OCI-LY1 (cell line): ENCODE results near the gene AK3.
"Not testable (repeated sequence)": the region's sequence is repeated elsewhere in the genome, so short reads cannot be mapped to it uniquely, and the experiment has no call there.

Experiments
- H2AFZ ChIP-seq: fragments of 200-600 bp; sonication (generic), shearing (Covaris generic); 2 replicates; pipeline ENCODE4 v1.6.0; 2014; ENCODE audit warnings: antibody characterized with exemption, mild to moderate bottlenecking, low read length
- H3F3A ChIP-seq: fragments of 200-600 bp; sonication (generic), shearing (Covaris generic); 2 replicates; pipeline ENCODE4 v1.6.0; 2014; ENCODE audit warnings: mild to moderate bottlenecking, antibody characterized with exemption, low read length, moderate library complexity; ENCODE audit not compliant: insufficient read depth
- H3K27ac ChIP-seq: fragments of 200-600 bp; sonication (generic); 2 replicates; pipeline ENCODE4 v1.5.1; 2014; ENCODE audit warnings: low read length, mixed run types, mild to moderate bottlenecking, low read depth; ENCODE audit not compliant: poor library complexity, severe bottlenecking
- H3K27me3 ChIP-seq: fragments of 200-600 bp; sonication (generic); 2 replicates; pipeline ENCODE4 v1.6.0; 2014; ENCODE audit warnings: antibody characterized with exemption, mild to moderate bottlenecking, low read length, moderate library complexity; ENCODE audit not compliant: insufficient read depth
- H3K36me3 ChIP-seq: fragments of 200-600 bp; sonication (generic); 2 replicates; pipeline ENCODE4 v1.6.1; 2014; ENCODE audit warnings: mild to moderate bottlenecking, antibody characterized with exemption, low read length, moderate library complexity, mixed read lengths; ENCODE audit not compliant: insufficient read depth
- H3K4me1 ChIP-seq: fragments of 200-600 bp; sonication (generic); 2 replicates; pipeline ENCODE4 v1.5.1; 2014; ENCODE audit warnings: mild to moderate bottlenecking, low read length, moderate library complexity; ENCODE audit not compliant: insufficient read depth, severe bottlenecking
- H3K4me2 ChIP-seq: fragments of 200-600 bp; sonication (generic), shearing (Covaris generic); 2 replicates; pipeline ENCODE4 v1.6.1; 2014; ENCODE audit warnings: low read length
- H3K4me3 ChIP-seq: fragments of 200-600 bp; sonication (generic); 2 replicates; pipeline ENCODE4 v1.5.1; 2014; ENCODE audit warnings: low read length, low read depth, mild to moderate bottlenecking, mixed read lengths; ENCODE audit not compliant: poor library complexity, severe bottlenecking
- H3K79me2 ChIP-seq: fragments of 200-600 bp; shearing (Covaris generic); 2 replicates; pipeline ENCODE4 v1.6.1; 2016; ENCODE audit warnings: mixed run types, low read length, mixed read lengths; ENCODE audit not compliant: insufficient read depth
- H3K9ac ChIP-seq: fragments of 200-600 bp; sonication (generic), shearing (Covaris generic); 2 replicates; pipeline ENCODE4 v1.6.1; 2014; ENCODE audit warnings: mild to moderate bottlenecking, low read length, mixed read lengths
- H3K9me2 ChIP-seq: fragments of 200-600 bp; sonication (generic), shearing (Covaris generic); 2 replicates; pipeline ENCODE4 v1.6.1; 2014; ENCODE audit warnings: low read depth, mild to moderate bottlenecking, low read length, mixed read lengths
- H3K9me3 ChIP-seq: fragments of 200-600 bp; shearing (Covaris generic); 2 replicates; pipeline ENCODE4 v1.6.1; 2014; ENCODE audit warnings: low read length, mixed read lengths
- H4K20me1 ChIP-seq: fragments of 200-600 bp; sonication (generic), shearing (Covaris generic); 2 replicates; pipeline ENCODE4 v1.6.0; 2016; ENCODE audit warnings: mild to moderate bottlenecking, low read length; ENCODE audit not compliant: insufficient read depth
- CTCF ChIP-seq: fragments of 200-600 bp; sonication (generic), shearing (Covaris generic); IDR thresholded peaks from 2 replicates; pipeline ENCODE4 v1.5.1; 2017; ENCODE audit warnings: mild to moderate bottlenecking, antibody characterized with exemption, low read length, moderate library complexity, mixed read lengths
- EZH2 ChIP-seq: fragments of 200-600 bp; sonication (generic), shearing (Covaris generic); IDR thresholded peaks from 2 replicates; pipeline ENCODE4 v1.8.0; 2017; ENCODE audit warnings: borderline replicate concordance, mixed run types, mild to moderate bottlenecking, antibody characterized with exemption, low read length, moderate library complexity, mixed read lengths

Gene AK3

GRCh38 chr9:4780651-4781050 is 39.6 kb upstream of the AK3 start:
- Histone ChIP-seq H3K4me3 (no peak overlapping the region), H3K9me3 (no peaks in the 10 kb centered on the region), H3K4me1 (no peaks in the 10 kb centered on the region), H3K9me2 (no peaks in the 10 kb centered on the region), H3K79me2 (no peaks in the 10 kb centered on the region), H2AFZ (no peak overlapping the region), H3K27me3 (no peaks in the 10 kb centered on the region), H3K36me3 (no peaks in the 10 kb centered on the region), H3K27ac (no peak overlapping the region), H3K4me2 (no peak overlapping the region), H4K20me1 (no peaks in the 10 kb centered on the region), H3F3A (no peaks in the 10 kb centered on the region), H3K9ac (no peak overlapping the region)
- TF ChIP-seq CTCF (no peak), EZH2 (no peak)

GRCh38 chr9:4774958-4775357 is 34.0 kb upstream of the AK3 start:
- not testable (repeated sequence) for H3K9ac ChIP-seq

GRCh38 chr9:4774209-4774608 is 33.2 kb upstream of the AK3 start:
- Histone ChIP-seq H4K20me1 (no peaks in the 10 kb centered on the region), H3K9me3 (no peaks in the 10 kb centered on the region), H3K4me1 (no peaks in the 10 kb centered on the region), H3K9me2 (no peaks in the 10 kb centered on the region), H3K27me3 (no peaks in the 10 kb centered on the region; the same call in 1 of the 2 replicates), H3K27ac (no peak overlapping the region), H3K4me2 (no peak overlapping the region), H3K79me2 (no peaks in the 10 kb centered on the region), H3F3A (no peaks in the 10 kb centered on the region), H3K4me3 (no peak overlapping the region), H3K9ac (no peak overlapping the region), H2AFZ (no peak overlapping the region), H3K36me3 (no peaks in the 10 kb centered on the region)
- no peak for TF ChIP-seq EZH2
- no peak for TF ChIP-seq CTCF

More at GRCh38 chr9:4774958-4775357, 34.0 kb upstream of the AK3 start:
- H3K79me2 ChIP-seq, H3K4me1 ChIP-seq, H3K9me3 ChIP-seq, H3K4me3 ChIP-seq, H3K27ac ChIP-seq, H3K27me3 ChIP-seq, H3K4me2 ChIP-seq, H3K9me2 ChIP-seq, H3F3A ChIP-seq, H4K20me1 ChIP-seq, H3K36me3 ChIP-seq, H2AFZ ChIP-seq: not testable (repeated sequence)

- no peak overlapping the region for H3K27ac ChIP-seq
- no peaks in the 10 kb centered on the region for H3K9me3 ChIP-seq
- no peak overlapping the region for H3K4me3 ChIP-seq
- no peak overlapping the region for H2AFZ ChIP-seq
- H3K4me2 ChIP-seq = no peak overlapping the region
- H4K20me1 ChIP-seq = no peaks in the 10 kb centered on the region
- H3K27me3 ChIP-seq = no peaks in the 10 kb centered on the region; the same call in 1 of the 2 replicates
- H3K79me2 ChIP-seq = no peaks in the 10 kb centered on the region
- H3F3A ChIP-seq = no peaks in the 10 kb centered on the region
- H3K9ac ChIP-seq = no peak overlapping the region
- no peaks in the 10 kb centered on the region for H3K36me3 ChIP-seq
- no peaks in the 10 kb centered on the region for H3K9me2 ChIP-seq
- H3K4me1 ChIP-seq = no peaks in the 10 kb centered on the region
- TF ChIP-seq EZH2 (no peak), CTCF (no peak)
Observed at GRCh38 chr9:4771788-4772187, 30.8 kb upstream of the AK3 start.
